K562 (cell line): ENCODE measurements around the gene CZIB. TPM values are rescaled to one million over a fixed set of nuclear protein-coding genes. Genes with fewer than 3 reads are reported as not detected.

Experiments
- ATAC-seq: fragments of 200-7000 bp; cut with Tn5 transposase; 3 replicates; pipeline ENCODE4 v1.9.1; 2020; ENCODE audit warnings: moderate library complexity
- BruUV-seq: library from RNA; stranded (reverse); fragments of 400-500 nt; replicated peaks from 2 replicates; lab custom pipeline; 2021; lab: Mats Ljungman, UMichigan
- CTCF ChIA-PET: fragments of 300-600 bp; formaldehyde crosslinking; extraction: SDS; loops from one replicate; lab custom pipeline; 2021; ENCODE audit warnings: low intra/inter-chr PET ratio; lab: Yijun Ruan, JAX
- POLR2A ChIA-PET: fragments of 300-600, 350-650 bp; sonication (Branson Sonifier 250); formaldehyde crosslinking; extraction: SDS; loops from one replicate; lab custom pipeline; 2021; ENCODE audit warnings: antibody characterized with exemption, inconsistent platforms; lab: Yijun Ruan, JAX
- DNase-seq, 4 experiments: peaks; one replicate each; pipeline versions ENCODE4 v3.0.0 to v3.0.0-alpha.2; 2011 to 2018; ENCODE audit warnings: low spot score in 3 of 4, mixed read lengths in 3 of 4; ENCODE audit errors: extremely low read depth in 1 of 4
- FAIRE-seq: peaks from 2 replicates; lab custom pipeline; 2011; peaks lifted over from hg19 to GRCh38; lab: Jason Lieb, UNC
- H2AFZ ChIP-seq: 2 replicates; pipeline ENCODE4 v1.6.0; 2011; ENCODE audit warnings: low read depth, low read length, control low read depth, inconsistent platforms
- H3K27ac ChIP-seq: fragments of 200-600 bp; 3 replicates; pipeline ENCODE4 v1.8.0; 2011; ENCODE audit warnings: low read depth, mild to moderate bottlenecking, control low read depth, inconsistent platforms, low read length, moderate library complexity, mixed read lengths; ENCODE audit errors: extremely low read depth
- H3K27me3 ChIP-seq, 2 experiments: fragments of 300-600 bp in 1 of 2; 2 replicates in 1 of 2; 3 replicates in 1 of 2; pipeline versions ENCODE4 v1.6.0 to v1.8.0; 2011; ENCODE audit warnings: inconsistent platforms in 2 of 2, low read length in 2 of 2, mild to moderate bottlenecking in 1 of 2, mixed read lengths in 1 of 2, moderate library complexity in 1 of 2; ENCODE audit not compliant: control insufficient read depth in 2 of 2, insufficient read depth in 2 of 2
- H3K36me3 ChIP-seq: fragments of 300-600 bp; 3 replicates; pipeline ENCODE4 v1.8.0; 2011; ENCODE audit warnings: mild to moderate bottlenecking, low read length, inconsistent platforms; ENCODE audit not compliant: control insufficient read depth, insufficient read depth
- H3K4me1 ChIP-seq, 2 experiments: fragments of 200-600 bp in 1 of 2; replicated peaks in 1 of 2; 2 replicates in 1 of 2; 3 replicates in 1 of 2; pipeline versions ENCODE4 v1.5.1 to v1.8.0; 2011; ENCODE audit warnings: inconsistent platforms in 2 of 2, low read length in 2 of 2, mild to moderate bottlenecking in 1 of 2, mixed read lengths in 1 of 2, moderate library complexity in 1 of 2; ENCODE audit not compliant: control insufficient read depth in 2 of 2, insufficient read depth in 2 of 2
- H3K4me2 ChIP-seq: 2 replicates; pipeline ENCODE4 v1.6.1; 2011; ENCODE audit warnings: low read length, control low read depth, inconsistent platforms, mixed read lengths; ENCODE audit not compliant: insufficient read depth
- H3K4me3 ChIP-seq: fragments of 200-600 bp; sonication (generic), shearing (Covaris generic); 2 replicates; pipeline ENCODE4 v1.5.1; 2016; ENCODE audit warnings: control low read depth, inconsistent platforms
- H3K79me2 ChIP-seq: fragments of 200-600 bp; 3 replicates; pipeline ENCODE4 v1.8.0; 2011; ENCODE audit warnings: low read length, inconsistent platforms; ENCODE audit not compliant: control insufficient read depth, insufficient read depth
- H3K9ac ChIP-seq, 2 experiments: 2 replicates each; pipeline versions ENCODE4 v1.6.0 to v1.6.1; 2011; ENCODE audit warnings: low read depth in 2 of 2, low read length in 2 of 2, control low read depth in 1 of 2, inconsistent platforms in 1 of 2, mild to moderate bottlenecking in 1 of 2, mixed read lengths in 1 of 2; ENCODE audit not compliant: insufficient read depth in 1 of 2
- H3K9me1 ChIP-seq: one replicate; pipeline ENCODE4 v1.6.0; 2011; ENCODE audit warnings: inconsistent platforms, mild to moderate bottlenecking, low read length, moderate library complexity; ENCODE audit not compliant: control insufficient read depth, insufficient read depth
- H3K9me3 ChIP-seq: replicated peaks from 2 replicates; pipeline ENCODE4 v1.5.1; 2011; ENCODE audit warnings: low read depth, low read length, inconsistent platforms; ENCODE audit not compliant: control insufficient read depth, insufficient read depth
- H4K20me1 ChIP-seq: replicated peaks from 2 replicates; pipeline ENCODE4 v1.6.1; 2011; ENCODE audit warnings: low read length, inconsistent platforms, mixed read lengths; ENCODE audit not compliant: control insufficient read depth, insufficient read depth
- GABPB1 ChIP-seq: sonication (generic); formaldehyde crosslinking; IDR thresholded peaks from 2 replicates; pipeline ENCODE4 v1.8.0; 2022; ENCODE audit warnings: mild to moderate bottlenecking, missing genetic modification reagents
- RAD21 ChIP-seq, 2 experiments: fragments of 250-450 bp in 1 of 2; fragments of 450-650 bp in 1 of 2; sonication (Bioruptor Pico) in 1 of 2; formaldehyde crosslinking in 1 of 2; IDR thresholded peaks in 1 of 2; conservative IDR thresholded peaks in 1 of 2; 2 replicates each; pipeline versions ENCODE4 v1.4.0 to v1.8.0; 2020 to 2022; ENCODE audit warnings: mild to moderate bottlenecking in 2 of 2, moderate library complexity in 1 of 2
- ZNF408 ChIP-seq: fragments of 250-450 bp; sonication (Bioruptor Pico); IDR thresholded peaks from 2 replicates; pipeline ENCODE4 v1.4.0; 2020; ENCODE audit warnings: low read depth, mild to moderate bottlenecking, moderate library complexity
- ZNF639 ChIP-seq, 2 experiments: fragments of 200-800 bp in 1 of 2; sonication (Bioruptor generic) in 1 of 2; sonication (generic) in 1 of 2; formaldehyde crosslinking in 1 of 2; IDR thresholded peaks in 1 of 2; conservative IDR thresholded peaks in 1 of 2; 2 replicates each; pipeline versions ENCODE4 v1.5.0 to v1.6.1; 2016 to 2020; ENCODE audit warnings: missing compliant biosample characterization in 1 of 2, missing genetic modification characterization in 1 of 2, missing genetic modification reagents in 1 of 2
- WGBS: fragments of 100-300 bp; shearing (Covaris generic); methylation state at CpG from one replicate; pipeline ENCODE4 v1.1.6; 2016; ENCODE audit warnings: low coverage, mixed read lengths; ENCODE audit not compliant: insufficient coverage; ENCODE audit errors: missing lambda C conversion rate; 5-methylcytosine and 5-hydroxymethylcytosine counted together
- in situ Hi-C: fragments of 300-500 bp; cut with MboI; formaldehyde crosslinking; loops from 4 replicates; pipeline ENCODE4 v1.15.0; 2018; ENCODE audit warnings: inconsistent platforms, mixed read lengths
- intact Hi-C: fragments of 100-400 bp; cut with micrococcal nuclease; formaldehyde crosslinking; loops from 2 replicates; pipeline ENCODE4 v1.14.2; 2022
- polyA plus RNA-seq, 8 experiments: library from polyadenylated mRNA; depleted of rRNA in 4 of 8; stranded (reverse) in 5 of 8; unstranded in 3 of 8; fragments of >200 nt; fragmentation: Nextera tagmentation in 2 of 8; fragmentation: Illumina TruSeq in 1 of 8; extraction: Ambion mirVana in 2 of 8; extraction: Trizol in 1 of 8; gene quantifications; 2 replicates each; pipeline versions ENCODE4 v1.2.1 to v1.2.3, GENCODE V29; 2011 to 2014; ENCODE audit warnings: inconsistent platforms in 1 of 8, missing spikeins in 1 of 8
- total RNA-seq, 7 experiments: library from RNA; depleted of rRNA in 6 of 7; stranded (reverse); fragments of >200 nt in 6 of 7; fragmentation: Illumina TruSeq in 2 of 7; extraction: Trizol in 2 of 7; gene quantifications; 2 replicates each; pipeline versions ENCODE4 v1.2.1 to v1.2.3, GENCODE V29; 2011 to 2021; ENCODE audit warnings: low replicate concordance in 1 of 7

The CZIB gene
- total and polyA plus RNA-seq, 9 of the 15 experiments (the other 6 are each of a cell fraction or from before 2014, with no cell fraction given) = 52.6 to 111 (median 80.0) TPM

DNA sequence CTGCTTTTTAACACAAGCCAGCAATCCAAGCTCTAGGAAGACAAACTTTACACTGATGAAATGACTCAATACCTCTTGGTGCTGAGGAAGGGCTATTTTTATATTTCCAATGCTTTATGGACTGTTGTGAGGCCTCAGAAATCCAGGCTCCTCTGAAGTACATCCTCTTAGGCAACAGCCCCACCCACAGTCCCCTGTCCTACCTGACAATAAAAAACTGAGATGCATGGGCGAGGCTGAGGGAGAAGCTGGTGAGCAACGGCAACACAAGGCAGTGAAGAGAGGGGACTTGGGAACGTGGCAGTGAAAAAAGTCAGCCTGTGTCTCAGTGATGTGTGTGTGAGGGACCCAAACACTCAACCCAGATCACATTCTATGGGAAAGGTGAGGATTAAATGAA, 33.9 kb downstream of the CZIB start:
- Histone ChIP-seq H3K4me3 (no peak overlapping the region), H3K9me3 (no peaks in the 10 kb centered on the region), H3K9ac (no peak overlapping the region), H3K27me3 (0 out of 5 replicates have a peak, but pooled peaks cover 0 to under 1% of the 10 kb centered on the region in 2 experiments), H3K4me1 (peaks cover 16 to 53% of the 10 kb centered on the region in 2 experiments), H4K20me1 (no peaks in the 10 kb centered on the region), H3K9me1 (no peaks in the 10 kb centered on the region), H3K4me2 (no peak overlapping the region), H3K36me3 (no peaks in the 10 kb centered on the region), H3K27ac (no peak overlapping the region), H2AFZ (no peak overlapping the region), H3K79me2 (no peaks in the 10 kb centered on the region)
- POLR2A ChIA-PET = interaction anchor here (1.6 kb wide), 1 partner anchor 9 kb away, joined by 10 read pairs; no protein-coding TSS in a partner anchor
- TF ChIP-seq GABPB1 (CRISPR knock-in tag) = no peak
- TF ChIP-seq ZNF639 (CRISPR knock-in tag; conservative IDR thresholded peaks at IDR 0.05 in 1 of 2, IDR thresholded peaks at IDR 0.05 in 1 of 2) = no peak
- 0 out of 4 replicates have a peak, but pooled peaks of 1 of the 2 experiments have one; percentile 7 for TF ChIP-seq RAD21 (CRISPR knock-in tag; conservative IDR thresholded peaks at IDR 0.05 in 1 of 2, IDR thresholded peaks at IDR 0.05 in 1 of 2)
- TF ChIP-seq ZNF408 = no peak
- intact Hi-C loops = no loop called here
- FAIRE-seq = no peak
- CTCF ChIA-PET = no interaction called here
- in situ Hi-C loops = loop anchor here (10.0 to 25.0 kb wide), 2 partner anchors 274 to 482 kb away; partner anchors contain the start of gene ECHDC2
- no TSS peak for BruUV-seq
- no peak for ATAC-seq
- WGBS = 20% methylated on average over 3 of the region's 3 CpGs
- DNase-seq = no peak
